Measurements from ENCODE around the gene PDLIM1. TPM values are rescaled to one million over a fixed set of nuclear protein-coding genes. Genes with fewer than 3 reads are reported as not detected.
A peak's percentile ranks its signal among the peaks of the same experiment; 100 is the strongest.

The PDLIM1 gene
- total RNA-seq, 2 donors from 2014 or later: 126 to 130 TPM

- Histone ChIP-seq H3K9me3 (no peaks in the 10 kb centered on the region), H3K36me3 (no peaks in the 10 kb centered on the region), H3K4me3 (no peak overlapping the region), H3K27ac (no peak overlapping the region), H3K4me1 (peaks cover 0 to 14% of the 10 kb centered on the region in 2 donors), H3K27me3 (no peaks in the 10 kb centered on the region)
- no peak for TF ChIP-seq CTCF (IDR thresholded peaks at IDR 0.05)
- DNase-seq (ENCODE audit: low spot score): no peak
These were observed 9.3 kb upstream of the PDLIM1 start for GRCh38 chr10:95300022-95300539.

GRCh38 chr10:95297402-95297801 is 6.6 kb upstream of the PDLIM1 start:
- Histone ChIP-seq H3K9me3 (no peaks in the 10 kb centered on the region), H3K4me3 (no peak overlapping the region), H3K36me3 (no peaks in the 10 kb centered on the region), H3K27me3 (no peaks in the 10 kb centered on the region), H3K4me1 (peaks cover 0 to 20% of the 10 kb centered on the region in 2 donors), H3K27ac (no peak overlapping the region)
- no peak for DNase-seq (ENCODE audit: low spot score)
- TF ChIP-seq CTCF (IDR thresholded peaks at IDR 0.05): no peak

GRCh38 chr10:95296764-95297163 is 6.0 kb upstream of the PDLIM1 start:
- H3K36me3 ChIP-seq: no peaks in the 10 kb centered on the region
- H3K4me3 ChIP-seq: no peak overlapping the region
- no peak overlapping the region for H3K27ac ChIP-seq
- H3K9me3 ChIP-seq: no peaks in the 10 kb centered on the region
- peaks cover 0 to 20% of the 10 kb centered on the region in 2 donors for H3K4me1 ChIP-seq
- no peaks in the 10 kb centered on the region for H3K27me3 ChIP-seq
- no peak for DNase-seq (ENCODE audit: low spot score)
- TF ChIP-seq CTCF (IDR thresholded peaks at IDR 0.05): no peak

GRCh38 chr10:95295031-95295755 is 4.4 kb upstream of the PDLIM1 start:
- Histone ChIP-seq H3K4me3 (peak overlapping the region; percentile 21 to 48), H3K4me1 (peaks cover 0 to 23% of the 10 kb centered on the region in 2 donors), H3K27me3 (no peaks in the 10 kb centered on the region), H3K36me3 (no peaks in the 10 kb centered on the region), H3K27ac (peak overlapping the region in 1 of 2 donors; percentile 42), H3K9me3 (no peaks in the 10 kb centered on the region)
- TF ChIP-seq CTCF (IDR thresholded peaks at IDR 0.05): no peak
- no peak for DNase-seq (ENCODE audit: low spot score)

- DNase-seq (ENCODE audit: low spot score): no peak
- TF ChIP-seq CTCF (IDR thresholded peaks at IDR 0.05): no peak
- H3K9me3 ChIP-seq: no peaks in the 10 kb centered on the region
- H3K27me3 ChIP-seq: no peaks in the 10 kb centered on the region
- H3K36me3 ChIP-seq: no peaks in the 10 kb centered on the region
- H3K4me3 ChIP-seq: no peak overlapping the region
- H3K4me1 ChIP-seq: peaks cover 0 to 36% of the 10 kb centered on the region in 2 donors
- H3K27ac ChIP-seq: no peak overlapping the region
These were observed 2.8 kb upstream of the PDLIM1 start for GRCh38 chr10:95293631-95294030.

All from right atrium auricular region (tissue), 2 donors.